HCT116 (cell line): ENCODE data around the gene COL2A1. TPM values are rescaled to one million over a fixed set of nuclear protein-coding genes. Genes with fewer than 3 reads are reported as not detected.

Experiments used
- ATAC-seq: fragments of 200-7000 bp; cut with Tn5 transposase; 2 replicates; pipeline ENCODE4 v1.9.1; 2020; ENCODE audit warnings: mild to moderate bottlenecking, moderate library complexity
- BruUV-seq: library from RNA; stranded (reverse); fragments of 400-500 nt; replicated peaks from 2 replicates; lab custom pipeline; 2021; lab: Mats Ljungman, UMichigan
- CTCF ChIA-PET: fragments of 300-600 bp; sonication (Branson Sonifier 250); formaldehyde crosslinking; loops from one replicate; lab custom pipeline; 2021; ENCODE audit warnings: antibody characterized with exemption; lab: Charles Lee
- POLR2A ChIA-PET: fragments of 300-600, 350-600 bp; sonication (Branson Sonifier 250); formaldehyde crosslinking; loops from one replicate; lab custom pipeline; 2021; ENCODE audit warnings: antibody characterized with exemption; lab: Charles Lee
- RAD21 ChIA-PET, 2 experiments: fragments of 300-600 bp; sonication (Branson Sonifier 250); formaldehyde crosslinking; loops; one replicate each; lab custom pipeline; 2023; ENCODE audit warnings: low total read pairs in 2 of 2; ENCODE audit not compliant: uncharacterized antibody in 2 of 2, unreplicated experiment in 2 of 2, low non-redundant PET in 1 of 2; lab: Charles Lee
- DNase-seq: peaks from one replicate; pipeline ENCODE4 v3.0.0-alpha.2; 2010; ENCODE audit warnings: low read depth, low spot score
- H2AFZ ChIP-seq: fragments of 200-600 bp; shearing (Covaris generic), sonication (generic); 2 replicates; pipeline ENCODE4 v1.6.1; 2017; ENCODE audit warnings: low read depth, mixed run types, mixed read lengths, antibody characterized with exemption, low read length; ENCODE audit not compliant: poor library complexity, severe bottlenecking
- H3K27ac ChIP-seq: 2 replicates; pipeline ENCODE4 v1.5.1; 2012; ENCODE audit warnings: low read depth, low read length
- H3K27me3 ChIP-seq: fragments of 200-600 bp; sonication (generic); 2 replicates; pipeline ENCODE4 v1.6.1; 2016; ENCODE audit warnings: mixed run types, low read length, mixed read lengths; ENCODE audit not compliant: insufficient read depth
- H3K36me3 ChIP-seq, 2 experiments: fragments of 200-500 bp in 1 of 2; fragments of 200-600 bp in 1 of 2; sonication (Bioruptor generic) in 1 of 2; sonication (generic) in 1 of 2; 2 replicates each; pipeline versions ENCODE4 v1.5.1 to v1.6.1; 2014 to 2016; ENCODE audit warnings: low read length in 2 of 2, inconsistent platforms in 1 of 2, mixed read lengths in 1 of 2, mixed run types in 1 of 2; ENCODE audit not compliant: insufficient read depth in 2 of 2, control insufficient read depth in 1 of 2
- H3K4me1 ChIP-seq, 2 experiments: fragments of 200-600 bp in 1 of 2; sonication (generic) in 1 of 2; 2 replicates each; pipeline versions ENCODE4 v1.5.1 to v1.6.1; 2012 to 2017; ENCODE audit warnings: low read length in 2 of 2, inconsistent platforms in 1 of 2, mild to moderate bottlenecking in 1 of 2, mixed read lengths in 1 of 2, mixed run types in 1 of 2, moderate library complexity in 1 of 2; ENCODE audit not compliant: insufficient read depth in 2 of 2, control insufficient read depth in 1 of 2
- H3K4me2 ChIP-seq: fragments of 200-600 bp; sonication (generic); 2 replicates; pipeline ENCODE4 v1.6.1; 2017; ENCODE audit warnings: mixed run types, low read length, mixed read lengths
- H3K4me3 ChIP-seq, 2 experiments: fragments of 200-600 bp in 1 of 2; sonication (generic) in 1 of 2; replicated peaks in 1 of 2; 2 replicates each; pipeline ENCODE4 v1.5.1; 2011 to 2016; ENCODE audit warnings: low read length in 2 of 2, control low read depth in 1 of 2, low read depth in 1 of 2, mild to moderate bottlenecking in 1 of 2, mixed read lengths in 1 of 2, mixed run types in 1 of 2
- H3K79me2 ChIP-seq: fragments of 200-600 bp; sonication (generic); 2 replicates; pipeline ENCODE4 v1.6.1; 2017; ENCODE audit warnings: mild to moderate bottlenecking, mixed run types, low read length, moderate library complexity, mixed read lengths; ENCODE audit not compliant: insufficient read depth
- H3K9ac ChIP-seq: fragments of 200-600 bp; sonication (generic); 2 replicates; pipeline ENCODE4 v1.6.1; 2016; ENCODE audit warnings: low read length, mixed read lengths
- H3K9me2 ChIP-seq: fragments of 200-600 bp; sonication (generic), shearing (Covaris generic); 2 replicates; pipeline ENCODE4 v1.6.1; 2017; ENCODE audit warnings: mixed run types, mild to moderate bottlenecking, moderate library complexity; ENCODE audit not compliant: insufficient read depth
- H3K9me3 ChIP-seq, 2 experiments: fragments of 200-500 bp in 1 of 2; fragments of 200-600 bp in 1 of 2; sonication (Bioruptor generic) in 1 of 2; sonication (generic) in 1 of 2; 2 replicates each; pipeline ENCODE4 v1.6.1; 2014 to 2017; ENCODE audit warnings: low read length in 2 of 2, mixed read lengths in 2 of 2, inconsistent platforms in 1 of 2, low read depth in 1 of 2, mild to moderate bottlenecking in 1 of 2, mixed run types in 1 of 2, moderate library complexity in 1 of 2; ENCODE audit not compliant: control insufficient read depth in 1 of 2, insufficient read depth in 1 of 2
- H4K20me1 ChIP-seq: fragments of 200-600 bp; sonication (generic), shearing (Covaris generic); 2 replicates; pipeline ENCODE4 v1.6.1; 2017; ENCODE audit warnings: mixed run types, mild to moderate bottlenecking, moderate library complexity; ENCODE audit not compliant: insufficient read depth
- CEBPB ChIP-seq: IDR thresholded peaks from 2 replicates; pipeline ENCODE4 v1.6.1; 2012; ENCODE audit warnings: low read depth
- ELF1 ChIP-seq: IDR thresholded peaks from 2 replicates; pipeline ENCODE4 v1.6.1; 2012; ENCODE audit warnings: low read depth, borderline replicate concordance
- EZH2 ChIP-seq: fragments of 200-600 bp; sonication (generic); IDR thresholded peaks from 2 replicates; pipeline ENCODE4 v1.6.1; 2017; ENCODE audit warnings: antibody characterized with exemption, mixed run types
- SRF ChIP-seq: IDR thresholded peaks from 2 replicates; pipeline ENCODE4 v1.6.1; 2012; ENCODE audit warnings: low read depth
- intact Hi-C: fragments of 100-400 bp; cut with micrococcal nuclease; formaldehyde crosslinking; loops from 2 replicates; pipeline ENCODE4 v1.10.0; 2022
- total RNA-seq: library from RNA; stranded (reverse); gene quantifications from one replicate; pipeline ENCODE4 v1.2.1, GENCODE V29; 2021; ENCODE audit not compliant: unreplicated experiment
- TF ChIP-seq, protein P1 (sequence below), 3 experiments: fragments of 200-600 bp in 1 of 3; sonication (generic) in 1 of 3; IDR thresholded peaks in 2 of 3; conservative IDR thresholded peaks in 1 of 3; 2 replicates each; pipeline ENCODE4 v1.5.1; 2012 to 2017; ENCODE audit warnings: low read depth in 2 of 3, low read length in 2 of 3, antibody characterized with exemption in 1 of 3, borderline replicate concordance in 1 of 3, control low read depth in 1 of 3, mild to moderate bottlenecking in 1 of 3, mixed read lengths in 1 of 3, mixed run types in 1 of 3, moderate library complexity in 1 of 3; ENCODE audit not compliant: insufficient read depth in 1 of 3
- TF ChIP-seq, protein P2 (sequence below): IDR thresholded peaks from 2 replicates; pipeline ENCODE4 v1.6.1; 2012; ENCODE audit warnings: low read depth

Gene COL2A1
- total RNA-seq, 1 experiment from 2014 or later, result 0.22 TPM

DNA sequence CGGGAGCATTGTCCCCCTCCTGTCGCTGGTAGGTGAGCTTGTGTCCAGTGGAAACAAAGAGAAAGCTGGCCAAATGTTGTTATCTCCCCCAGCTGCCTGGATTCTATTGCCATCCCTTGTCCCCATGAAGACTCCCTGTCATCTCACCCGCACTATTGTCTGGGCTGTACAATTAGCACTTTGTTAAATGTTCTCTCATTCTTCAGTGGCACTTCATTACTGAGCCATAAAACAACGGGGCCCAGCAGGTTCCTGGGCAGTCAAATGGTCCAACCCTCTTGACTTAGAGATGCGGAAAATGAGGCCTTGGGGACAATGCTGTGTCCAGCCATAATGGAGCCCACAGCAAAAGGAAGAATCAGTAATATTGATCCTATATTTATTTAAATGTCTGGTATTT, 13.2 kb upstream of the COL2A1 start:
- H3K9me2 ChIP-seq, result no peaks in the 10 kb centered on the region
- CTCF ChIA-PET, result no interaction called here

DNA sequence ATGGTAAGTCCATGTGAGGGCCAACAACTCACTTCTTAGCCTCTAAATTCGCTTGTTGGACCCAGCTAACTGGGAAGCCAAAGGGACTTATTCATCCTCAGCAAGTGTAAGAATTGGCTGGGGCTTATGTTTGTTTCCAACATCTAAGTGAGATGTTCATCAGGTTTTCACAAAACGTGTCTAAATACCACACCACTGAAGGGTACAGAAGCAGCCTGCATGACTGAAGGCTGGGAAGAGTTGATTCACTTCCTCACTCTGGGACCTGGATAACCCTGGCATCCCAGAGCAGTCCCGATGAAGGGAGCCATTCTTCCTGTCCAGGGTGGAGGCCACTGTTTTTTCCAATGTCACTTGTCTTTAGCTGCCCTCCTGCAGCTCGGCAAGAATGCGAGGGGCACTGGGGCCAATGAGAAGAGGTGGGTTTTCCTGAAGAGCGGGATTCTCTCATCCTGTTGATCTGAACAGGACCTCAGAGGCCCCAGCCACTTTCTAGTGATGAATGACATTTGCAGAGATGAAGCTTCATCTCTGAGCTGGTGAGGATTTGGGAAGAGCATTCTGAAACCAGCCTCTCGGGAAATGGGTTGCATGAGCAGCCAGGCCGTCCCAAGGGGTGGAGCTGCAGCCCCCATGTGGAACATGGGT, 12.2 kb upstream of the COL2A1 start:
- H3K4me2 ChIP-seq, result no peak overlapping the region
- ATAC-seq, result no peak
- no TSS peak for BruUV-seq
- intact Hi-C loops, result no loop called here
- no peak for TF ChIP-seq SRF
- no peak for TF ChIP-seq ELF1
- TF ChIP-seq, protein P1, sequence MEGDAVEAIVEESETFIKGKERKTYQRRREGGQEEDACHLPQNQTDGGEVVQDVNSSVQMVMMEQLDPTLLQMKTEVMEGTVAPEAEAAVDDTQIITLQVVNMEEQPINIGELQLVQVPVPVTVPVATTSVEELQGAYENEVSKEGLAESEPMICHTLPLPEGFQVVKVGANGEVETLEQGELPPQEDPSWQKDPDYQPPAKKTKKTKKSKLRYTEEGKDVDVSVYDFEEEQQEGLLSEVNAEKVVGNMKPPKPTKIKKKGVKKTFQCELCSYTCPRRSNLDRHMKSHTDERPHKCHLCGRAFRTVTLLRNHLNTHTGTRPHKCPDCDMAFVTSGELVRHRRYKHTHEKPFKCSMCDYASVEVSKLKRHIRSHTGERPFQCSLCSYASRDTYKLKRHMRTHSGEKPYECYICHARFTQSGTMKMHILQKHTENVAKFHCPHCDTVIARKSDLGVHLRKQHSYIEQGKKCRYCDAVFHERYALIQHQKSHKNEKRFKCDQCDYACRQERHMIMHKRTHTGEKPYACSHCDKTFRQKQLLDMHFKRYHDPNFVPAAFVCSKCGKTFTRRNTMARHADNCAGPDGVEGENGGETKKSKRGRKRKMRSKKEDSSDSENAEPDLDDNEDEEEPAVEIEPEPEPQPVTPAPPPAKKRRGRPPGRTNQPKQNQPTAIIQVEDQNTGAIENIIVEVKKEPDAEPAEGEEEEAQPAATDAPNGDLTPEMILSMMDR (IDR thresholded peaks at IDR 0.05 in 2 of 3, conservative IDR thresholded peaks at IDR 0.05 in 1 of 3; ENCODE audit: borderline replicate concordance in 1 of 3, insufficient read depth in 1 of 3, low read depth in 2 of 3, low read length in 2 of 3), result no peak
- no peak for TF ChIP-seq EZH2
- TF ChIP-seq, protein P2, sequence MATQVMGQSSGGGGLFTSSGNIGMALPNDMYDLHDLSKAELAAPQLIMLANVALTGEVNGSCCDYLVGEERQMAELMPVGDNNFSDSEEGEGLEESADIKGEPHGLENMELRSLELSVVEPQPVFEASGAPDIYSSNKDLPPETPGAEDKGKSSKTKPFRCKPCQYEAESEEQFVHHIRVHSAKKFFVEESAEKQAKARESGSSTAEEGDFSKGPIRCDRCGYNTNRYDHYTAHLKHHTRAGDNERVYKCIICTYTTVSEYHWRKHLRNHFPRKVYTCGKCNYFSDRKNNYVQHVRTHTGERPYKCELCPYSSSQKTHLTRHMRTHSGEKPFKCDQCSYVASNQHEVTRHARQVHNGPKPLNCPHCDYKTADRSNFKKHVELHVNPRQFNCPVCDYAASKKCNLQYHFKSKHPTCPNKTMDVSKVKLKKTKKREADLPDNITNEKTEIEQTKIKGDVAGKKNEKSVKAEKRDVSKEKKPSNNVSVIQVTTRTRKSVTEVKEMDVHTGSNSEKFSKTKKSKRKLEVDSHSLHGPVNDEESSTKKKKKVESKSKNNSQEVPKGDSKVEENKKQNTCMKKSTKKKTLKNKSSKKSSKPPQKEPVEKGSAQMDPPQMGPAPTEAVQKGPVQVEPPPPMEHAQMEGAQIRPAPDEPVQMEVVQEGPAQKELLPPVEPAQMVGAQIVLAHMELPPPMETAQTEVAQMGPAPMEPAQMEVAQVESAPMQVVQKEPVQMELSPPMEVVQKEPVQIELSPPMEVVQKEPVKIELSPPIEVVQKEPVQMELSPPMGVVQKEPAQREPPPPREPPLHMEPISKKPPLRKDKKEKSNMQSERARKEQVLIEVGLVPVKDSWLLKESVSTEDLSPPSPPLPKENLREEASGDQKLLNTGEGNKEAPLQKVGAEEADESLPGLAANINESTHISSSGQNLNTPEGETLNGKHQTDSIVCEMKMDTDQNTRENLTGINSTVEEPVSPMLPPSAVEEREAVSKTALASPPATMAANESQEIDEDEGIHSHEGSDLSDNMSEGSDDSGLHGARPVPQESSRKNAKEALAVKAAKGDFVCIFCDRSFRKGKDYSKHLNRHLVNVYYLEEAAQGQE, result no peak
- TF ChIP-seq, all 23 proteins: peak for 0
- Histone ChIP-seq H3K4me3 (no peak overlapping the region), H4K20me1 (no peaks in the 10 kb centered on the region), H2AFZ (no peak overlapping the region), H3K9me3 (no peaks in the 10 kb centered on the region), H3K9me2 (no peaks in the 10 kb centered on the region), H3K4me1 (no peaks in the 10 kb centered on the region), H3K9ac (no peak overlapping the region), H3K79me2 (no peaks in the 10 kb centered on the region), H3K36me3 (no peaks in the 10 kb centered on the region), H3K27ac (no peak overlapping the region), H3K27me3 (peaks cover 21% of the 10 kb centered on the region; the same call in 1 of the 2 replicates)
- RAD21 ChIA-PET, result no interaction called here
- POLR2A ChIA-PET, result no interaction called here
- DNase-seq, result no peak
- CTCF ChIA-PET, result no interaction called here

More for the DNA sequence above, 13.2 kb upstream of the COL2A1 start:
- no peaks in the 10 kb centered on the region for H3K79me2 ChIP-seq
- ChIA-PET RAD21 (no interaction called here), POLR2A (no interaction called here)
- ATAC-seq, result no peak
- H3K27ac ChIP-seq, result no peak overlapping the region
- no peak overlapping the region for H3K4me2 ChIP-seq
- no peak for TF ChIP-seq CEBPB
- no peak overlapping the region for H2AFZ ChIP-seq
- BruUV-seq, result no TSS peak
- H3K4me3 ChIP-seq, result no peak overlapping the region
- no peaks in the 10 kb centered on the region for H4K20me1 ChIP-seq
- no peaks in the 10 kb centered on the region for H3K4me1 ChIP-seq
- no peak overlapping the region for H3K9ac ChIP-seq
- peaks cover 21% of the 10 kb centered on the region; the same call in 1 of the 2 replicates for H3K27me3 ChIP-seq
- no peaks in the 10 kb centered on the region for H3K9me3 ChIP-seq
- no peaks in the 10 kb centered on the region for H3K36me3 ChIP-seq
- intact Hi-C loops, result no loop called here
- DNase-seq, result no peak
